K562 (cell line): ENCODE measurements around the gene LRRC3C. TPM values are rescaled to one million over a fixed set of nuclear protein-coding genes. Genes with fewer than 3 reads are reported as not detected.

Experiments
- ATAC-seq: fragments of 200-7000 bp; cut with Tn5 transposase; 3 replicates; pipeline ENCODE4 v1.9.1; 2020; ENCODE audit warnings: moderate library complexity
- BruUV-seq: library from RNA; stranded (reverse); fragments of 400-500 nt; replicated peaks from 2 replicates; lab custom pipeline; 2021; lab: Mats Ljungman, UMichigan
- CTCF ChIA-PET: fragments of 300-600 bp; formaldehyde crosslinking; extraction: SDS; loops from one replicate; lab custom pipeline; 2021; ENCODE audit warnings: low intra/inter-chr PET ratio; lab: Yijun Ruan, JAX
- POLR2A ChIA-PET: fragments of 300-600, 350-650 bp; sonication (Branson Sonifier 250); formaldehyde crosslinking; extraction: SDS; loops from one replicate; lab custom pipeline; 2021; ENCODE audit warnings: antibody characterized with exemption, inconsistent platforms; lab: Yijun Ruan, JAX
- DNase-seq, 4 experiments: peaks; one replicate each; pipeline versions ENCODE4 v3.0.0 to v3.0.0-alpha.2; 2011 to 2018; ENCODE audit warnings: low spot score in 3 of 4, mixed read lengths in 3 of 4; ENCODE audit errors: extremely low read depth in 1 of 4
- FAIRE-seq: peaks from 2 replicates; lab custom pipeline; 2011; peaks lifted over from hg19 to GRCh38; lab: Jason Lieb, UNC
- H2AFZ ChIP-seq: 2 replicates; pipeline ENCODE4 v1.6.0; 2011; ENCODE audit warnings: low read depth, low read length, control low read depth, inconsistent platforms
- H3K27ac ChIP-seq: fragments of 200-600 bp; 3 replicates; pipeline ENCODE4 v1.8.0; 2011; ENCODE audit warnings: low read depth, mild to moderate bottlenecking, control low read depth, inconsistent platforms, low read length, moderate library complexity, mixed read lengths; ENCODE audit errors: extremely low read depth
- H3K27me3 ChIP-seq, 2 experiments: fragments of 300-600 bp in 1 of 2; 2 replicates in 1 of 2; 3 replicates in 1 of 2; pipeline versions ENCODE4 v1.6.0 to v1.8.0; 2011; ENCODE audit warnings: inconsistent platforms in 2 of 2, low read length in 2 of 2, mild to moderate bottlenecking in 1 of 2, mixed read lengths in 1 of 2, moderate library complexity in 1 of 2; ENCODE audit not compliant: control insufficient read depth in 2 of 2, insufficient read depth in 2 of 2
- H3K36me3 ChIP-seq: fragments of 300-600 bp; 3 replicates; pipeline ENCODE4 v1.8.0; 2011; ENCODE audit warnings: mild to moderate bottlenecking, low read length, inconsistent platforms; ENCODE audit not compliant: control insufficient read depth, insufficient read depth
- H3K4me1 ChIP-seq, 2 experiments: fragments of 200-600 bp in 1 of 2; replicated peaks in 1 of 2; 2 replicates in 1 of 2; 3 replicates in 1 of 2; pipeline versions ENCODE4 v1.5.1 to v1.8.0; 2011; ENCODE audit warnings: inconsistent platforms in 2 of 2, low read length in 2 of 2, mild to moderate bottlenecking in 1 of 2, mixed read lengths in 1 of 2, moderate library complexity in 1 of 2; ENCODE audit not compliant: control insufficient read depth in 2 of 2, insufficient read depth in 2 of 2
- H3K4me2 ChIP-seq: 2 replicates; pipeline ENCODE4 v1.6.1; 2011; ENCODE audit warnings: low read length, control low read depth, inconsistent platforms, mixed read lengths; ENCODE audit not compliant: insufficient read depth
- H3K4me3 ChIP-seq: fragments of 200-600 bp; sonication (generic), shearing (Covaris generic); 2 replicates; pipeline ENCODE4 v1.5.1; 2016; ENCODE audit warnings: control low read depth, inconsistent platforms
- H3K79me2 ChIP-seq: fragments of 200-600 bp; 3 replicates; pipeline ENCODE4 v1.8.0; 2011; ENCODE audit warnings: low read length, inconsistent platforms; ENCODE audit not compliant: control insufficient read depth, insufficient read depth
- H3K9ac ChIP-seq, 2 experiments: 2 replicates each; pipeline versions ENCODE4 v1.6.0 to v1.6.1; 2011; ENCODE audit warnings: low read depth in 2 of 2, low read length in 2 of 2, control low read depth in 1 of 2, inconsistent platforms in 1 of 2, mild to moderate bottlenecking in 1 of 2, mixed read lengths in 1 of 2; ENCODE audit not compliant: insufficient read depth in 1 of 2
- H3K9me1 ChIP-seq: one replicate; pipeline ENCODE4 v1.6.0; 2011; ENCODE audit warnings: inconsistent platforms, mild to moderate bottlenecking, low read length, moderate library complexity; ENCODE audit not compliant: control insufficient read depth, insufficient read depth
- H3K9me3 ChIP-seq: replicated peaks from 2 replicates; pipeline ENCODE4 v1.5.1; 2011; ENCODE audit warnings: low read depth, low read length, inconsistent platforms; ENCODE audit not compliant: control insufficient read depth, insufficient read depth
- H4K20me1 ChIP-seq: replicated peaks from 2 replicates; pipeline ENCODE4 v1.6.1; 2011; ENCODE audit warnings: low read length, inconsistent platforms, mixed read lengths; ENCODE audit not compliant: control insufficient read depth, insufficient read depth
- FUS ChIP-seq: fragments of 200-400 bp; formaldehyde crosslinking; optimal IDR thresholded peaks from 2 replicates; pipeline ENCODE3; 2017; ENCODE audit warnings: low read depth, low read length
- HNRNPLL ChIP-seq: fragments of 200-400 bp; formaldehyde crosslinking; IDR thresholded peaks from 2 replicates; pipeline ENCODE4 v1.6.1; 2017; ENCODE audit warnings: low read length, low read depth, mild to moderate bottlenecking; ENCODE audit not compliant: poor library complexity, severe bottlenecking
- IFI16 ChIP-seq: fragments of 250-450 bp; sonication (Bioruptor Pico); IDR thresholded peaks from 2 replicates; pipeline ENCODE4 v2.1.2; 2022; ENCODE audit warnings: mild to moderate bottlenecking, inconsistent platforms
- KHSRP ChIP-seq: fragments of 450-650 bp; IDR thresholded peaks from 2 replicates; pipeline ENCODE4 v1.6.1; 2017
- MGA ChIP-seq: fragments of 450-650 bp; IDR thresholded peaks from 2 replicates; pipeline ENCODE4 v1.6.1; 2016; ENCODE audit warnings: mild to moderate bottlenecking, moderate library complexity
- RAD51 ChIP-seq: fragments of 450-650 bp; IDR thresholded peaks from 2 replicates; pipeline ENCODE4 v1.7.1; 2016; ENCODE audit warnings: low read depth, mild to moderate bottlenecking, borderline replicate concordance
- RUNX1 ChIP-seq: sonication (generic); IDR thresholded peaks from 2 replicates; pipeline ENCODE4 v1.6.1; 2016; ENCODE audit warnings: antibody characterized with exemption, low read depth
- ZKSCAN1 ChIP-seq: fragments of 150-350 bp; IDR thresholded peaks from 2 replicates; pipeline ENCODE4 v1.6.1; 2016; ENCODE audit warnings: low read depth, low read length
- ZNF511 ChIP-seq: sonication (generic); formaldehyde crosslinking; IDR thresholded peaks from 2 replicates; pipeline ENCODE4 v1.8.0; 2022; ENCODE audit warnings: mild to moderate bottlenecking, missing genetic modification reagents
- ZNF75A ChIP-seq: fragments of 450-650 bp; formaldehyde crosslinking; IDR thresholded peaks from 2 replicates; pipeline ENCODE4 v1.4.0; 2020; ENCODE audit warnings: mild to moderate bottlenecking
- ZNF79 ChIP-seq: fragments of 250-450 bp; sonication (Bioruptor Pico); IDR thresholded peaks from 2 replicates; pipeline ENCODE4 v1.4.0; 2020; ENCODE audit warnings: low read depth, mild to moderate bottlenecking, moderate library complexity
- WGBS: fragments of 100-300 bp; shearing (Covaris generic); methylation state at CpG from one replicate; pipeline ENCODE4 v1.1.6; 2016; ENCODE audit warnings: low coverage, mixed read lengths; ENCODE audit not compliant: insufficient coverage; ENCODE audit errors: missing lambda C conversion rate; 5-methylcytosine and 5-hydroxymethylcytosine counted together
- in situ Hi-C: fragments of 300-500 bp; cut with MboI; formaldehyde crosslinking; loops from 4 replicates; pipeline ENCODE4 v1.15.0; 2018; ENCODE audit warnings: inconsistent platforms, mixed read lengths
- intact Hi-C: fragments of 100-400 bp; cut with micrococcal nuclease; formaldehyde crosslinking; loops from 2 replicates; pipeline ENCODE4 v1.14.2; 2022
- polyA plus RNA-seq, 8 experiments: library from polyadenylated mRNA; depleted of rRNA in 4 of 8; stranded (reverse) in 5 of 8; unstranded in 3 of 8; fragments of >200 nt; fragmentation: Nextera tagmentation in 2 of 8; fragmentation: Illumina TruSeq in 1 of 8; extraction: Ambion mirVana in 2 of 8; extraction: Trizol in 1 of 8; gene quantifications; 2 replicates each; pipeline versions ENCODE4 v1.2.1 to v1.2.3, GENCODE V29; 2011 to 2014; ENCODE audit warnings: inconsistent platforms in 1 of 8, missing spikeins in 1 of 8
- total RNA-seq, 7 experiments: library from RNA; depleted of rRNA in 6 of 7; stranded (reverse); fragments of >200 nt in 6 of 7; fragmentation: Illumina TruSeq in 2 of 7; extraction: Trizol in 2 of 7; gene quantifications; 2 replicates each; pipeline versions ENCODE4 v1.2.1 to v1.2.3, GENCODE V29; 2011 to 2021; ENCODE audit warnings: low replicate concordance in 1 of 7

Gene LRRC3C
- total and polyA plus RNA-seq, 9 of the 15 experiments (the other 6 are each of a cell fraction or from before 2014, with no cell fraction given) = not detected

GRCh38 chr17:39955726-39956225, 28.2 kb downstream of the LRRC3C start:
- no peaks in the 10 kb centered on the region for H3K27me3 ChIP-seq
- intact Hi-C loops (no loop called here), in situ Hi-C loops (no loop called here)
- FAIRE-seq (no peak), ATAC-seq (no peak), DNase-seq (no peak)
- ChIA-PET CTCF (no interaction called here), POLR2A (no interaction called here)
- no peak overlapping the region for H3K4me2 ChIP-seq
- H3K9ac ChIP-seq = no peak overlapping the region
- H3K9me1 ChIP-seq = no peaks in the 10 kb centered on the region
- H3K79me2 ChIP-seq = no peaks in the 10 kb centered on the region
- TF ChIP-seq RUNX1 (no peak), FUS (no peak), HNRNPLL (no peak), RAD51 (no peak), IFI16 (no peak), ZNF75A (CRISPR knock-in tag) (no peak), KHSRP (no peak), MGA (no peak), ZKSCAN1 (no peak), ZNF79 (CRISPR knock-in tag) (no peak), ZNF511 (CRISPR knock-in tag) (no peak)
- H3K9me3 ChIP-seq = no peaks in the 10 kb centered on the region
- no peak overlapping the region for H3K4me3 ChIP-seq
- no TSS peak for BruUV-seq
- no peak overlapping the region for H3K27ac ChIP-seq
- 19% methylated on average over 4 of the region's 4 CpGs for WGBS
- H3K36me3 ChIP-seq = no peaks in the 10 kb centered on the region
- H2AFZ ChIP-seq = no peak overlapping the region
- peaks cover 16 to 22% of the 10 kb centered on the region in 2 experiments; a peak in 4 of 5 replicates for H3K4me1 ChIP-seq
- no peaks in the 10 kb centered on the region for H4K20me1 ChIP-seq
